Esophagus muscularis mucosa (tissue), 4 donors: ENCODE measurements around the gene SPDYA. TPM values are rescaled to one million over a fixed set of nuclear protein-coding genes. Genes with fewer than 3 reads are reported as not detected.

ENCODE experiments used
- DNase-seq: peaks from one replicate; pipeline ENCODE4 v3.0.0-alpha.2; 2017; ENCODE audit errors: extremely low spot score
- H3K27ac ChIP-seq, 4 donors: fragments of 200-600 bp; sonication (generic); replicated peaks in 1 of 4; 1 replicate in 3 of 4; 2 replicates in 1 of 4; pipeline ENCODE4 v1.5.1; 2016 to 2019; ENCODE audit warnings: mild to moderate bottlenecking in 1 of 4
- H3K27me3 ChIP-seq, 4 donors: fragments of 200-600 bp; sonication (generic); one replicate each; pipeline versions ENCODE4 v1.5.1 to v1.6.0; 2016 to 2019
- H3K36me3 ChIP-seq, 4 donors: fragments of 200-600 bp; sonication (generic); one replicate each; pipeline ENCODE4 v1.5.1; 2016 to 2019
- H3K4me1 ChIP-seq, 4 donors: fragments of 200-600 bp; sonication (generic); one replicate each; pipeline ENCODE4 v1.5.1; 2016 to 2019
- H3K4me3 ChIP-seq, 4 donors: fragments of 200-600 bp; sonication (generic); 1 replicate in 2 of 4; 2 replicates in 2 of 4; pipeline ENCODE4 v1.5.1; 2016 to 2019; ENCODE audit warnings: mild to moderate bottlenecking in 4 of 4, moderate library complexity in 1 of 4
- H3K9me3 ChIP-seq, 4 donors: fragments of 200-600 bp; sonication (generic); 1 replicate in 3 of 4; 2 replicates in 1 of 4; pipeline ENCODE4 v1.5.1; 2016 to 2019
- CTCF ChIP-seq, 3 experiments: fragments of 200-600 bp in 2 of 3; fragments of 450-650 bp in 1 of 3; sonication (generic) in 2 of 3; IDR thresholded peaks; one replicate each; pipeline ENCODE4 v1.5.1; 2017 to 2019; ENCODE audit warnings: antibody characterized with exemption in 3 of 3, mild to moderate bottlenecking in 2 of 3, moderate library complexity in 1 of 3
- EP300 ChIP-seq: sonication (generic); formaldehyde crosslinking; IDR thresholded peaks from one replicate; pipeline ENCODE4 v1.6.1; 2017; ENCODE audit warnings: antibody characterized with exemption
- POLR2A ChIP-seq: fragments of 450-650 bp; IDR thresholded peaks from one replicate; pipeline ENCODE4 v1.6.1; 2017; ENCODE audit warnings: antibody characterized with exemption, moderate library complexity, mild to moderate bottlenecking, low read depth
- POLR2AphosphoS5 ChIP-seq, 2 donors: sonication (generic); formaldehyde crosslinking; IDR thresholded peaks; one replicate each; pipeline ENCODE4 v1.6.1; 2017; ENCODE audit warnings: antibody characterized with exemption in 2 of 2
- WGBS: methylation state at CpG from one replicate; pipeline ENCODE4 v1.1.5; 2018; 5-methylcytosine and 5-hydroxymethylcytosine counted together
- intact Hi-C: fragments of 100-400 bp; cut with DNase I; formaldehyde crosslinking; loops from one replicate; pipeline ENCODE4 v1.15.1; 2023
- total RNA-seq, 4 donors: library from RNA; depleted of rRNA; stranded (reverse); fragments of >200 nt; gene quantifications; one replicate each; pipeline versions ENCODE4 v1.1.0 to v1.2.1, GENCODE V29; 2016

The SPDYA gene
- total RNA-seq, result 1 to 10 TPM in 2 of 4 donors, under 1 TPM in 2; 0.33 to 3.0 (median 0.91) TPM

GRCh38 chr2:28810384-28811285 is at the start of gene SPDYA:
TSS of gene SPDYA (plus strand) at chr2:28810834. CDS start at chr2:28816015, 5,181 bp downstream.
- Histone ChIP-seq H3K9me3 (no peaks in the 10 kb centered on the region), H3K36me3 (peaks cover 5 to 20% (median 14%) of the 10 kb centered on the region in 4 donors), H3K4me3 (peak within 1 kb of the TSS; percentile 54 to 66 (median 56)), H3K27me3 (no peaks in the 10 kb centered on the region), H3K27ac (peak within 1 kb of the TSS; percentile 53 to 70 (median 66)), H3K4me1 (peaks cover 19 to 25% (median 22%) of the 10 kb centered on the region in 4 donors)
- DNase-seq, result peak; percentile 93
- WGBS, result 7% methylated on average over 8 of the region's 97 CpGs
- intact Hi-C loops, result loop anchor here (5.0 to 10.0 kb wide), 2 partner anchors 54 to 243 kb away; no protein-coding TSS in a partner anchor
- TF ChIP-seq CTCF (IDR thresholded peaks at IDR 0.05) (peak in 2 of 3 experiments; percentile 4 to 9), POLR2AphosphoS5 (IDR thresholded peaks at IDR 0.05) (peak; percentile 34 to 68), POLR2A (no peak)

GRCh38 chr2:28761420-28761819 is 49.2 kb upstream of the SPDYA start:
- TF ChIP-seq POLR2AphosphoS5 (IDR thresholded peaks at IDR 0.05) (no peak), CTCF (IDR thresholded peaks at IDR 0.05) (no peak)
- H3K9me3 ChIP-seq, result no peaks in the 10 kb centered on the region
- H3K36me3 ChIP-seq, result peaks cover 8 to 27% (median 13%) of the 10 kb centered on the region in 4 donors
- intact Hi-C loops, result no loop called here
- H3K27me3 ChIP-seq, result no peaks in the 10 kb centered on the region
- peak overlapping the region; percentile 53 to 100 (median 61) for H3K27ac ChIP-seq
- WGBS, result 62% methylated on average over 3 of the region's 3 CpGs
- peaks cover 84 to 100% (median 99%) of the 10 kb centered on the region in 4 donors for H3K4me1 ChIP-seq
- DNase-seq, result no peak
- peak overlapping the region in 2 of 4 donors; percentile 7 to 15 for H3K4me3 ChIP-seq

- H3K27me3 ChIP-seq, result no peaks in the 10 kb centered on the region
- no peak for TF ChIP-seq EP300
- TF ChIP-seq POLR2AphosphoS5 (IDR thresholded peaks at IDR 0.05), result peak in 1 of 2 donors; percentile 21
- peak overlapping the region; percentile 21 to 66 (median 50) for H3K27ac ChIP-seq
- H3K4me1 ChIP-seq, result peaks cover 79 to 100% (median 98%) of the 10 kb centered on the region in 4 donors
- H3K36me3 ChIP-seq, result peaks cover 8 to 15% (median 9%) of the 10 kb centered on the region in 4 donors
- peak overlapping the region in 1 of 4 donors; percentile 11 for H3K4me3 ChIP-seq
- H3K9me3 ChIP-seq, result no peaks in the 10 kb centered on the region
- intact Hi-C loops, result no loop called here
- DNase-seq, result no peak
- 55% methylated on average over 8 of the region's 8 CpGs for WGBS
Measured at GRCh38 chr2:28764909-28765711, 45.5 kb upstream of the SPDYA start.

GRCh38 chr2:28766070-28766469 is 44.6 kb upstream of the SPDYA start:
- no peak for DNase-seq
- no peaks in the 10 kb centered on the region for H3K27me3 ChIP-seq
- intact Hi-C loops, result no loop called here
- peak overlapping the region in 2 of 4 donors; percentile 45 to 50 for H3K27ac ChIP-seq
- H3K4me1 ChIP-seq, result peaks cover 86 to 100% (median 99%) of the 10 kb centered on the region in 4 donors
- TF ChIP-seq POLR2A (no peak), POLR2AphosphoS5 (IDR thresholded peaks at IDR 0.05) (no peak), CTCF (IDR thresholded peaks at IDR 0.05) (no peak), EP300 (no peak)
- H3K36me3 ChIP-seq, result peaks cover under 1 to 6% (median 2%) of the 10 kb centered on the region in 4 donors
- WGBS, result 77% methylated on average over 2 of the region's 2 CpGs
- no peaks in the 10 kb centered on the region for H3K9me3 ChIP-seq
- no peak overlapping the region for H3K4me3 ChIP-seq

GRCh38 chr2:28767337-28767736 is 43.3 kb upstream of the SPDYA start:
- Histone ChIP-seq H3K4me1 (peaks cover 86 to 100% (median 99%) of the 10 kb centered on the region in 4 donors), H3K36me3 (no peaks in the 10 kb centered on the region), H3K4me3 (no peak overlapping the region), H3K9me3 (no peaks in the 10 kb centered on the region), H3K27me3 (no peaks in the 10 kb centered on the region), H3K27ac (peak overlapping the region in 2 of 4 donors; percentile 8 to 16)
- no peak for DNase-seq
- WGBS, result 54% methylated on average over 3 of the region's 3 CpGs
- TF ChIP-seq POLR2A (no peak), EP300 (no peak), CTCF (IDR thresholded peaks at IDR 0.05) (no peak), POLR2AphosphoS5 (IDR thresholded peaks at IDR 0.05) (peak in 1 of 2 donors; percentile 39)
- intact Hi-C loops, result no loop called here
